ENCODE results near the gene CADPS2. TPM values are rescaled to one million over a fixed set of nuclear protein-coding genes. Genes with fewer than 3 reads are reported as not detected.

The CADPS2 gene
- total and polyA plus RNA-seq, 4 donors: 5.6 to 41.1 (median 11.0) TPM

- TF ChIP-seq FOXA1 (IDR thresholded peaks at IDR 0.05) (no peak), TAF1 (conservative IDR thresholded peaks at IDR 0.05) (no peak), FOXA2 (IDR thresholded peaks at IDR 0.05) (no peak), REST (IDR thresholded peaks at IDR 0.05) (no peak), RXRA (IDR thresholded peaks at IDR 0.05) (no peak), RAD21 (IDR thresholded peaks at IDR 0.05) (no peak), GABPA (IDR thresholded peaks at IDR 0.05 in 1 of 2, conservative IDR thresholded peaks at IDR 0.05 in 1 of 2) (no peak), JUND (IDR thresholded peaks at IDR 0.05) (no peak), EGR1 (IDR thresholded peaks at IDR 0.05; ENCODE audit: low read depth in 2 of 2) (no peak), NR2F2 (IDR thresholded peaks at IDR 0.05) (no peak), HNF4G (IDR thresholded peaks at IDR 0.05) (no peak), YY1 (IDR thresholded peaks at IDR 0.05) (no peak), SP1 (IDR thresholded peaks at IDR 0.05) (no peak), ZBTB33 (IDR thresholded peaks at IDR 0.05) (no peak), CTCF (IDR thresholded peaks at IDR 0.05; ENCODE audit: low read depth, low read length, missing input control) (no peak), HNF4A (conservative IDR thresholded peaks at IDR 0.05) (no peak), ATF3 (IDR thresholded peaks at IDR 0.05) (no peak), MAX (IDR thresholded peaks at IDR 0.05) (no peak)
- Histone ChIP-seq H3K4me1 (ENCODE audit: control insufficient read depth in 4 of 4, insufficient read depth in 4 of 4, low read length in 3 of 4) (no peaks in the 10 kb centered on the region), H3K9me3 (ENCODE audit: control insufficient read depth in 4 of 4, low read length in 3 of 4) (no peaks in the 10 kb centered on the region), H3K27ac (ENCODE audit: low read depth in 1 of 2, low read length in 2 of 2) (no peak overlapping the region), H3K4me3 (ENCODE audit: low read depth in 1 of 3, low read length in 3 of 3) (no peak overlapping the region), H3K9ac (ENCODE audit: low read depth in 1 of 2, low read length in 2 of 2) (no peak overlapping the region), H3K36me3 (ENCODE audit: control insufficient read depth in 4 of 4, insufficient read depth in 3 of 4, low read depth in 1 of 4, low read length in 3 of 4) (no peaks in the 10 kb centered on the region), H3K27me3 (ENCODE audit: control insufficient read depth in 4 of 4, insufficient read depth in 4 of 4, low read length in 3 of 4) (no peaks in the 10 kb centered on the region)
- WGBS: 56% methylated on average over 2 of the region's 2 CpGs
- no peak for DNase-seq (ENCODE audit: low spot score)
These were observed 10.2 kb upstream of the CADPS2 start for GRCh38 chr7:122896509-122896908.

Data from liver (tissue), 9 donors.